ENCODE results near the gene MSANTD7.

The MSANTD7 gene

DNA sequence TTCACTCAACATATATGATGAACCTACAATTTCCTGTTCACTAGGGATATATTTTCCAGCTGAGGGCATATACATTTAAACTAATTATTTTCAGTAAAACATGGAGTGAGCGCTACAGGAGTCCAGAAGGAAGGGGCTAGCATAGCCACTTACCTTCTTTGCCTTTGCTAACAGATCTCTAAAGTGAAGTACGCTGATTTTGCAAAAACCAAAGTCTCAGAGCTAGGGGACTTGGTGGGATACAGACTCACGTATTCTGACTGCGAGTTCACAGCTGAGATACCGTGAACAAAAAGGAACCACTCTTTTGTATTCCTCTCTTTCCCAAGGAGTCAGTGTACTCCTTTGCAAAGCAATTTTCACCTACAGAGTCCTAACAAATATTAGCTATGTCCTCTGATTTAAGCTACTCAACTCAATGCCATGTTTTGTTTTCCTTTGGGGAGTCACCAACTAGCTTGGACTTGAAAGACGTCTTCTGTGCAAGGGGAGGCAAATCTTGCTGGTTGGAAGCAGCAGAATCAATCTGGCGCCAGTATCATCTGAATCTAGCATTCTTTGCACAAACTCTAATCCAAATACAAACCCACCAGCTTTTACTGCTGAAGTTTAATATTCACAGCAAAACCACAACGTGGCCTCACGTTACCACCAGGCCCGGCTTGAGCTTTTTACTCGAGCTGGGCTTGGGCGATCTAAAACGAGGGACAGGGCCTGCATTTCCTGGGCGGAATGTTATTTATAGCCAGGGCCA lies 926 bp upstream of the MSANTD7 start (continued):
- TF ChIP-seq, protein P1, sequence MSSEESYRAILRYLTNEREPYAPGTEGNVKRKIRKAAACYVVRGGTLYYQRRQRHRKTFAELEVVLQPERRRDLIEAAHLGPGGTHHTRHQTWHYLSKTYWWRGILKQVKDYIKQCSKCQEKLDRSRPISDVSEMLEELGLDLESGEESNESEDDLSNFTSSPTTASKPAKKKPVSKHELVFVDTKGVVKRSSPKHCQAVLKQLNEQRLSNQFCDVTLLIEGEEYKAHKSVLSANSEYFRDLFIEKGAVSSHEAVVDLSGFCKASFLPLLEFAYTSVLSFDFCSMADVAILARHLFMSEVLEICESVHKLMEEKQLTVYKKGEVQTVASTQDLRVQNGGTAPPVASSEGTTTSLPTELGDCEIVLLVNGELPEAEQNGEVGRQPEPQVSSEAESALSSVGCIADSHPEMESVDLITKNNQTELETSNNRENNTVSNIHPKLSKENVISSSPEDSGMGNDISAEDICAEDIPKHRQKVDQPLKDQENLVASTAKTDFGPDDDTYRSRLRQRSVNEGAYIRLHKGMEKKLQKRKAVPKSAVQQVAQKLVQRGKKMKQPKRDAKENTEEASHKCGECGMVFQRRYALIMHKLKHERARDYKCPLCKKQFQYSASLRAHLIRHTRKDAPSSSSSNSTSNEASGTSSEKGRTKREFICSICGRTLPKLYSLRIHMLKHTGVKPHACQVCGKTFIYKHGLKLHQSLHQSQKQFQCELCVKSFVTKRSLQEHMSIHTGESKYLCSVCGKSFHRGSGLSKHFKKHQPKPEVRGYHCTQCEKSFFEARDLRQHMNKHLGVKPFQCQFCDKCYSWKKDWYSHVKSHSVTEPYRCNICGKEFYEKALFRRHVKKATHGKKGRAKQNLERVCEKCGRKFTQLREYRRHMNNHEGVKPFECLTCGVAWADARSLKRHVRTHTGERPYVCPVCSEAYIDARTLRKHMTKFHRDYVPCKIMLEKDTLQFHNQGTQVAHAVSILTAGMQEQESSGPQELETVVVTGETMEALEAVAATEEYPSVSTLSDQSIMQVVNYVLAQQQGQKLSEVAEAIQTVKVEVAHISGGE (tag by site-specific recombination; conservative IDR thresholded peaks at IDR 0.05; ENCODE audit: low read depth): 0 out of 2 replicates have a peak, but pooled peaks have one; percentile 12
- TF ChIP-seq RBAK (tag by site-specific recombination; IDR thresholded peaks at IDR 0.05) (no peak), ZBTB21 (tag by site-specific recombination; IDR thresholded peaks at IDR 0.05) (no peak), ZNF274 (IDR thresholded peaks at IDR 0.05; ENCODE audit: low read length) (no peak), ZNF274 (tag by site-specific recombination; IDR thresholded peaks at IDR 0.05; ENCODE audit: borderline replicate concordance) (no peak), SCRT2 (tag by site-specific recombination; IDR thresholded peaks at IDR 0.05) (no peak), ZFP37 (tag by site-specific recombination; IDR thresholded peaks at IDR 0.05) (no peak), ZNF223 (tag by site-specific recombination; IDR thresholded peaks at IDR 0.05) (0 out of 2 replicates have a peak, but pooled peaks have one; percentile 23), ZNF561 (tag by site-specific recombination; IDR thresholded peaks at IDR 0.05; ENCODE audit: borderline replicate concordance) (0 out of 2 replicates have a peak, but pooled peaks have one; percentile 56), ZNF660 (tag by site-specific recombination; IDR thresholded peaks at IDR 0.05) (peak; percentile 79; the same call in 1 of the 2 replicates), HOXD13 (CRISPR knock-in tag; IDR thresholded peaks at IDR 0.05; ENCODE audit: borderline replicate concordance) (peak; percentile 40; the same call in 1 of the 2 replicates), SP7 (tag by site-specific recombination; IDR thresholded peaks at IDR 0.05) (0 out of 2 replicates have a peak, but pooled peaks have one; percentile 7), ZNF366 (tag by site-specific recombination; conservative IDR thresholded peaks at IDR 0.05) (0 out of 2 replicates have a peak, but pooled peaks have one; percentile 30), ZNF843 (tag by site-specific recombination; IDR thresholded peaks at IDR 0.05) (0 out of 2 replicates have a peak, but pooled peaks have one; percentile 28)
- TF ChIP-seq, protein P2, sequence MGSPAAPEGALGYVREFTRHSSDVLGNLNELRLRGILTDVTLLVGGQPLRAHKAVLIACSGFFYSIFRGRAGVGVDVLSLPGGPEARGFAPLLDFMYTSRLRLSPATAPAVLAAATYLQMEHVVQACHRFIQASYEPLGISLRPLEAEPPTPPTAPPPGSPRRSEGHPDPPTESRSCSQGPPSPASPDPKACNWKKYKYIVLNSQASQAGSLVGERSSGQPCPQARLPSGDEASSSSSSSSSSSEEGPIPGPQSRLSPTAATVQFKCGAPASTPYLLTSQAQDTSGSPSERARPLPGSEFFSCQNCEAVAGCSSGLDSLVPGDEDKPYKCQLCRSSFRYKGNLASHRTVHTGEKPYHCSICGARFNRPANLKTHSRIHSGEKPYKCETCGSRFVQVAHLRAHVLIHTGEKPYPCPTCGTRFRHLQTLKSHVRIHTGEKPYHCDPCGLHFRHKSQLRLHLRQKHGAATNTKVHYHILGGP (tag by site-specific recombination; IDR thresholded peaks at IDR 0.05): no peak
- TF ChIP-seq, protein P3, sequence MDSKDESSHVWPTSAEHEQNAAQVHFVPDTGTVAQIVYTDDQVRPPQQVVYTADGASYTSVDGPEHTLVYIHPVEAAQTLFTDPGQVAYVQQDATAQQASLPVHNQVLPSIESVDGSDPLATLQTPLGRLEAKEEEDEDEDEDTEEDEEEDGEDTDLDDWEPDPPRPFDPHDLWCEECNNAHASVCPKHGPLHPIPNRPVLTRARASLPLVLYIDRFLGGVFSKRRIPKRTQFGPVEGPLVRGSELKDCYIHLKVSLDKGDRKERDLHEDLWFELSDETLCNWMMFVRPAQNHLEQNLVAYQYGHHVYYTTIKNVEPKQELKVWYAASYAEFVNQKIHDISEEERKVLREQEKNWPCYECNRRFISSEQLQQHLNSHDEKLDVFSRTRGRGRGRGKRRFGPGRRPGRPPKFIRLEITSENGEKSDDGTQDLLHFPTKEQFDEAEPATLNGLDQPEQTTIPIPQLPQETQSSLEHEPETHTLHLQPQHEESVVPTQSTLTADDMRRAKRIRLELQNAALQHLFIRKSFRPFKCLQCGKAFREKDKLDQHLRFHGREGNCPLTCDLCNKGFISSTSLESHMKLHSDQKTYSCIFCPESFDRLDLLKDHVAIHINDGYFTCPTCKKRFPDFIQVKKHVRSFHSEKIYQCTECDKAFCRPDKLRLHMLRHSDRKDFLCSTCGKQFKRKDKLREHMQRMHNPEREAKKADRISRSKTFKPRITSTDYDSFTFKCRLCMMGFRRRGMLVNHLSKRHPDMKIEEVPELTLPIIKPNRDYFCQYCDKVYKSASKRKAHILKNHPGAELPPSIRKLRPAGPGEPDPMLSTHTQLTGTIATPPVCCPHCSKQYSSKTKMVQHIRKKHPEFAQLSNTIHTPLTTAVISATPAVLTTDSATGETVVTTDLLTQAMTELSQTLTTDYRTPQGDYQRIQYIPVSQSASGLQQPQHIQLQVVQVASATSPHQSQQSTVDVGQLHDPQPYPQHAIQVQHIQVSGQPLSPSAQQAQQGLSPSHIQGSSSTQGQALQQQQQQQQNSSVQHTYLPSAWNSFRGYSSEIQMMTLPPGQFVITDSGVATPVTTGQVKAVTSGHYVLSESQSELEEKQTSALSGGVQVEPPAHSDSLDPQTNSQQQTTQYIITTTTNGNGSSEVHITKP (tag by site-specific recombination; IDR thresholded peaks at IDR 0.05): peak; percentile 36; the same call in 1 of the 2 replicates
- TF ChIP-seq, protein P4, sequence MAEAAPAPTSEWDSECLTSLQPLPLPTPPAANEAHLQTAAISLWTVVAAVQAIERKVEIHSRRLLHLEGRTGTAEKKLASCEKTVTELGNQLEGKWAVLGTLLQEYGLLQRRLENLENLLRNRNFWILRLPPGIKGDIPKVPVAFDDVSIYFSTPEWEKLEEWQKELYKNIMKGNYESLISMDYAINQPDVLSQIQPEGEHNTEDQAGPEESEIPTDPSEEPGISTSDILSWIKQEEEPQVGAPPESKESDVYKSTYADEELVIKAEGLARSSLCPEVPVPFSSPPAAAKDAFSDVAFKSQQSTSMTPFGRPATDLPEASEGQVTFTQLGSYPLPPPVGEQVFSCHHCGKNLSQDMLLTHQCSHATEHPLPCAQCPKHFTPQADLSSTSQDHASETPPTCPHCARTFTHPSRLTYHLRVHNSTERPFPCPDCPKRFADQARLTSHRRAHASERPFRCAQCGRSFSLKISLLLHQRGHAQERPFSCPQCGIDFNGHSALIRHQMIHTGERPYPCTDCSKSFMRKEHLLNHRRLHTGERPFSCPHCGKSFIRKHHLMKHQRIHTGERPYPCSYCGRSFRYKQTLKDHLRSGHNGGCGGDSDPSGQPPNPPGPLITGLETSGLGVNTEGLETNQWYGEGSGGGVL (tag by site-specific recombination; IDR thresholded peaks at IDR 0.05): no peak

All from HEK293 (cell line).